GM18951 (cell line): ENCODE measurements around the gene PXMP2.
"Not testable (repeated sequence)": the region's sequence is repeated elsewhere in the genome, so short reads cannot be mapped to it uniquely, and the experiment has no call there.

Experiments used
- POLR2A ChIP-seq: IDR thresholded peaks from 4 replicates; pipeline ENCODE4 v1.6.1; 2011; ENCODE audit warnings: mild to moderate bottlenecking; ENCODE audit not compliant: insufficient read length, insufficient read depth; ENCODE audit errors: extremely low read depth
- in situ Hi-C: fragments of 300-500 bp; cut with MboI; formaldehyde crosslinking; loops from one replicate; pipeline ENCODE4 v1.12.0; 2022; ENCODE audit warnings: low sequenced_read_pairs, mixed read lengths, inconsistent platforms; ENCODE audit not compliant: unreplicated experiment

The PXMP2 gene

GRCh38 chr12:132665794-132666193 lies 21.6 kb upstream of the PXMP2 start:
- TF ChIP-seq POLR2A, result no peak
- in situ Hi-C loops, result no loop called here

- in situ Hi-C loops, result no loop called here
- no peak for TF ChIP-seq POLR2A
Measured at GRCh38 chr12:132668191-132669088, 18.9 kb upstream of the PXMP2 start.

GRCh38 chr12:132669166-132669879 lies 18.1 kb upstream of the PXMP2 start:
- TF ChIP-seq POLR2A, result no peak
- in situ Hi-C loops, result no loop called here

DNA sequence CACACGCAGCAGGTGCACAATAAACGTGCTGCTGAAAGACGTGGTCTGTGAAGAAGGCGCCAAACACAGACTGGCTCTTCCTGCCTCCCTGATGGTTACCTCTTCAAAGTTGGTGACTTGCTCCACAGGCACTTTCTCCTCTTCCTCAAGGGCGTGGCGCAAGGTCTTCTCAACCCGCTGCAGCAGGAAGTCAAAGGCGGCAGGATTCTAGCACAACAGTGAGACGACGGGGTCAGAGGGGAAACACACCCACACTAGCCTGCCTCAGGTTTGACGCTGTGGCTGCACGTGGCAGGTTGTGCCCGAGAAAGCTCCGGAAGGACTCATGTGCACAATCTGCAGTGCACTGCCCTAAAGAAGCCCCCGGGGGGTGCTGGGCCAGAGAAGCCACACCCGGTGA lies 15.3 kb upstream of the PXMP2 start:
- TF ChIP-seq POLR2A, result no peak
- in situ Hi-C loops, result no loop called here

GRCh38 chr12:132672678-132673077 lies 14.7 kb upstream of the PXMP2 start:
- in situ Hi-C loops, result no loop called here
- TF ChIP-seq POLR2A, result no peak

DNA sequence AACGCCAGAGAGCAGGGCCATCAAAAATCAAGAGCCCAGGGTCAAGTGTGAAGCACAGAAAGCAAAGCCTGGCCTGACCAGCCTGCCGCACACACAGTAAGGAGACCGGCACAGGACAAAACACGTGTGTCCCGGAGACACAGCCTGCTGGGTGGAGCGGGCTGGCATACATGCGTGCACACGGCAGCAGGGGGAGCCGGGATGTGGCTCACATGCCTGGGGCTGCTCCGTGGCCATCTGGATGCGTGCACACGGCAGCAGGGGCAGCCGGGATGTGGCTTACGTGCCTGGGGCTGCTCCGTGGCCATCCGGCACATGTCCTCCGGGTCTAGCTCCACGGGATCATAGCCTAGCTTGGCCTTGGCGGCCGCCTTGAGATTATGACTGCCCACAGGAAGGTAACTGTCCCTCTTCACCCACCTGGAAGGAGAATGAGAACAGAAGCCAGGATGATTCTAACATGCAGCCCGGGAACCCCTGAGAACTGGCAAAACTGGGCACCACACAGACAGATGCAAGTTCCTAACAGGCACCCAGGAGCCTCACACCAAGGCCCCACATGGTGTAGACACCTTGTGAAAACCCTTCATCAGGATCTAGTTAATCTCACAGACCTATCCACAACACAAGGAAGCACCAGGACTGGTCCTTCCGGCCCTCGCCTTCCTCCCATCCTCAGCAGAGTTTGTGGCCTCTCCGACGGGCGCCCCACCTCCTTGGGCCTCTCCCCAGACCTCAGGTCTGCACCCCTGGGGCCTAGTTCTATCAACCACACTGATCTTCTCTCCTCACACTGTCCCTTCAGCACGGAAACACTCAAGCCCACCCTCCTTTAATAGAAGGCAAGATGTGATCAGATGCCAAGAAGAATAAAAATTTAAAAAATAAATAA lies 13.9 kb upstream of the PXMP2 start:
- in situ Hi-C loops, result no loop called here
- no peak for TF ChIP-seq POLR2A

DNA sequence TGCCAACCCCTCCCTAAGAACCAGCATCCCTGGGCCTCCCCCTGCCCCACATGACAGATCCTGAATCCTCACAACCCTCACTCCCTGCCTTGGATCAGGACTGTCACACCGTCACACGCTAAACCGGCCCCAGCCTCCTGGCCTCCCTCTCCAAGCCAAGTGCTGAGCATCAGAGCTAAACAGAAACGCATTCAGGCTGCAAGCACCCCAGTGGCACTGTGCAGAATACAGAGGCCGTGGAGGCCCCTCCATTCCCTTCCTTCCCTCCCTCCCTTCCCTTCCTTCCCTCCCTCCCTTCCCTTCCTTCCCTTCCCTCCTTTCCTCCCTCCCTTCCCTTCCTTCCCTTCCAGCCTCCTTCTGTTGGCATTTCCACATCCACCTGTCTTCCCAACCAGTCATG lies 12.8 kb upstream of the PXMP2 start:
- no peak for TF ChIP-seq POLR2A
- in situ Hi-C loops, result no loop called here

GRCh38 chr12:132675757-132676432 lies 11.5 kb upstream of the PXMP2 start:
- in situ Hi-C loops, result no loop called here
- TF ChIP-seq POLR2A, result no peak

GRCh38 chr12:132677492-132677891 lies 9.9 kb upstream of the PXMP2 start:
- no peak for TF ChIP-seq POLR2A
- in situ Hi-C loops, result no loop called here

DNA sequence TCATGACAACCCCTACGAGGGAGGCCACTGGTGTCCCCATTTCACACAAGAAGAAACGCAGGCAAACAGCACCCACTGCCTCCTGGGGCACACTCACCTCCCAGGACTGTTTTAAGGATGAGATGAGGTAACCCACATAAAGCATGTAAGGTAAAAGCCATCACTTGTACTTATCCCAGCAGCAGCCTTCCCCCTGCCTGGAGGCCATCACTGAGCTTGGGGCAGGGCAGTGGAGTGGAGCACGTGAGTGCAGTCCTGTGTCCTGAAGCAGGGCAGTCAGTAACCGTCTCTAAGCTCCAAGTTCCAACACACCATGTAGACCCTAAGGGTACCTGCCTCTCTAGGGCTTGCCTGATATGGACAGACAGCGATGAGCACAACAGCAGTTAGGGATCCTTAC lies 2.0 kb upstream of the PXMP2 start:
- no peak for TF ChIP-seq POLR2A
- in situ Hi-C loops, result no loop called here

DNA sequence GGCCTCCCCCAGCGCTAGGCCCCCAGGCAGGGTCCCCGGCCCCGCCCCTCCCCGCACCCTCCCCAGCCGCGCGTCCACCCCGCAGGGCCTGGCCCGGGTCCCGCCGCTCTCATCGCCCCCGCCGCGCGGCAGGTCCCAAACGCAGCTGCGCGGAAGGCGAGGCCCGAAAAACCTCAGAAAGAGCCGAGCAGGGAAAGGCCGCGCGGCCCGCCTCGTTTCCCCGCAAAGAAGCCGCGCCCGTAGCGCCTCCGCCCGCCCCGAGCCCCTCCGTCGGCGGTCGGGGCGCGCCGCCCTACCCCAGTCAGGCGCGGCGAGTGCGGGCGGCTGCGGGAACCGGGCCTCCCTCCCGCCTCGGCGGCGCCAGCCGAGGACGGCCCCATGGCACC lies 569 bp upstream of the PXMP2 start:
- in situ Hi-C loops, result no loop called here
- TF ChIP-seq POLR2A, result no peak

DNA sequence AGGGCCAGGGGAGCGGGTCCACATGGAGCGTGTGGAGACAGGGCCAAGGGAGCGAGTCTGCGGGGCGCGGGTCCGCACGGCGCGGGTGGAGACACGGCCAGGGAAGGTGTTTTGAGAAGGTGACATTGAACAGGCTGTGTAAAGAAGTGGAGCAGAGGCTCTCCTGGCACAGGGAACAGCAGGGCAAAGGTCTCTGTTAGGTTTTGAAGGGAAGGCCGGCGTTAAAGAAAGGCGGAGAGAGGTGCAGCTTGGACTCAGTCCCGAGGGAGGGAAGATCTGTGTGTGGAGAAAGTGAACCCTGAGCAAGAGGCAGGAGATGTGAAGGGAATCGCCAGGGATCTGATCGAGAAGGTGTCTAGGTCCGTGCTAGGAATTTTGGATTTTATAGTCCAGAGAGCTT lies 1.8 kb downstream of the PXMP2 start:
- no peak for TF ChIP-seq POLR2A
- in situ Hi-C loops, result no loop called here

- no peak for TF ChIP-seq POLR2A
- in situ Hi-C loops, result no loop called here
Measured at GRCh38 chr12:132690112-132690511, 2.7 kb downstream of the PXMP2 start.

- in situ Hi-C loops, result not testable (repeated sequence)
Measured at GRCh38 chr12:132692030-132692429, 4.6 kb downstream of the PXMP2 start.

GRCh38 chr12:132694888-132695287 lies 7.5 kb downstream of the PXMP2 start:
- in situ Hi-C loops, result not testable (repeated sequence)
